OCI-M1 (cell line): ENCODE measurements around the gene ST6GAL1.
"Not testable (repeated sequence)": the region's sequence is repeated elsewhere in the genome, so short reads cannot be mapped to it uniquely, and the experiment has no call there.

Experiments
- DNase-seq: peaks from one replicate; lab custom pipeline; 2025; lab: John Stamatoyannopoulos, UW

The ST6GAL1 gene

DNA sequence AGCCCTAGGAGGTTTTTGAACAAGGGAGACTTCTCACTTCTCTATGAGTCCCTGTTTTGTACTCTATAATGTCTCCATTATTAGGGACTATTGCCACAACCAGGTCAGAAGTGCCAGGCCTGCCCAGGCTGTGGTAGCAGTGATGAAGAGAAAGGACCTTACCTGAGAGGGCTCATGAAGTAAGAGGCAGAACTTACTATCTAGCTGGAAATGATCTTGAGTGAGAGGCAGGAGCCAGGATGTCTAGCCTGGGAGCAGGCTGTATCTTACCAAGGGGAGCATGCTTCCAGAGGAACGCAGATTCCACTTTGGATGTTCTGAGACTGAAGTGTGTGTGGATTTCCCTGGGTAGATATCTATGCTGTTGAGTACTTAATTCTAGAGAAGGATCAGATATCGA is 115.7 kb downstream of the ST6GAL1 start:
- DNase-seq, result no peak

DNA sequence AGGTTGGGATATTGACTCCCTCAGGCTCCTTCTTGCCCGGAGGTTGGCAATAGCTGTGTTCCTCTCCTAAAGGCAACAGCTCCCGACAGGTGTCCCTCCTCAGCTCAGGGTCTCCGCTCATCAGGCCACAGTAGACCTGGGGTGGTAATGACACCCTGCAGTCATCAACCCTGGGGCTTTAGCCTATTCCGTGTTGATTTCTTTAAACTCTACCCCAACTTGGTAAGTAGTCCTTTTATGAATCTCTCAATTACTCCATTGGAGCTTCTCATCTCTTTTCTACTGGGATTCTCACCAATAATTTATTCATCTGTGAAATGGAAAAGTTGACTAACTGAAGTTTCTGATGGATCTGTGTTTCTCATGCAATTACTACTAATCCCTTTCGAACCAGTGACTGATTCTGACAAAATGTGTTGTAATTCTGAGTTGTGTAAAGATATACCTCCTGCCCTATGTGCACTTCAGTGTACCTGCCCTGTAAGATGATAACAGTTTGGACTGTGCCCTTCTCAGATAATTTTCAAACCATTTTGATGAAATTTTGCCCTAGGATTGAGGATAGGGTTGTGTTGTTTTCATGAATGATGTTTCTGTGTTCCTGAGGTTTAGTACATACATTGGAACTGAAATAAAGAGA is 119.3 kb downstream of the ST6GAL1 start:
- DNase-seq, result no peak

DNA sequence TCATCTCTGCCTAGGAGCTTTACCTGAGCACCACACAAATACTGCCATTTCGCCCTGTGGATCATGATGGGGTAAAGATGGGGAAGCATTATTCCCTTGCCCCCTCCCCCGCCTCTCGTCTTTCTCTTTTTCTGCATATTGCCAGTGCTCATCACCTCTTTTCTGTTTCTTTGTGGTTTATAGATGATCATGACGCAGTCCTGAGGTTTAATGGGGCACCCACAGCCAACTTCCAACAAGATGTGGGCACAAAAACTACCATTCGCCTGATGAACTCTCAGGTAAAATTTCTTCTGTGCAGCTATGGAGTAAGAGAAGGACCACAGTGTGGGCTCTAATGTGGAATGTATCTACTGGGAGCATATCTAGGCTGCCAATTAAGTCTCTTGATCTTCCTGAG is 120.7 kb downstream of the ST6GAL1 start:
- no peak for DNase-seq

DNA sequence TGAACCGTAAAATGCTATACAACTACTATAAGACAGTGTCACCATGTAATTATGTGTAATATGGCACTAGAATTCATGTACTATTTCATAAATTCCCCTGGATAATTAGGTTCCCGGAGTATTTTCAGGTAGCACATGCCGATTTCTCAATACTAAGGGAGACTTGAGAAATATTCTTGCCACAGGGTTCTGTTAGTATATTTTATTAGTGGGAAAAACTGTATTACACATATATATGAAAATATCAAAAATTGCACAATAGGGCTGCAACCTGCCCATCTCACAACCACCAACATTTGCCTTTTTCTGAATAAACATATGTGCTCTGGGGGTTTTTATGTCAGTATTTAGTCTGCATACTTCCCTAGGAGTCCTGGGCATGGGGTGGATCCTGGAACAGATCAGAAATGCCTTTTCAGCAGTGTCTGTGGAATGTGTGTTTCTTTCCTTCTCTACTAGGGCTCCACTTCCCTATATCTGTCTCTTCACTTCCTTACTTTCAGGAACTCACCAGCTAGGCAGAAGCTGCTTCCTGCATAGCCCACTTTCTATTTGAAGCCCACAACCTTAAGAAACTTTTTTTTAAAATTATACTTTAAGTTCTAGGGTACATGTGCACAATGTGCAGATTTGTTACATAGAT is 121.5 kb downstream of the ST6GAL1 start:
- DNase-seq, result no peak

DNA sequence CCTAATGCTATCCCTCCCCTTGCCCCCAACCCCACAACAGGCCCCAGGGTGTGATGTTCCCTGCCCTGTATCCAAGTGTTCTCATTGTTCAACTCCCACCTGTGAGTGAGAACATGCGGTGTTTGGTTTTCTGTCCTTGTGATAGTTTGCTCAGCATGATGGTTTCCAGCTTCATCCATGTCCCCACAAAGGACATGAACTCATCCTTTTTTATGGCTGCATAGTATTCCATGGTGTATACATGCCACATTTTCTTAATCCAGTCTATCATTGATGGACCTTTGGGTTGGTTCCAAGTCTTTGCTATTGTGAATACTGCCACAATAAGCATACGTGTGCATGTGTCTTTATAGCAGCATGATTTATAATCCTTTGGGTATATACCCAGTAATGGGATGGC is 122.1 kb downstream of the ST6GAL1 start:
- DNase-seq, result not testable (repeated sequence)

DNA sequence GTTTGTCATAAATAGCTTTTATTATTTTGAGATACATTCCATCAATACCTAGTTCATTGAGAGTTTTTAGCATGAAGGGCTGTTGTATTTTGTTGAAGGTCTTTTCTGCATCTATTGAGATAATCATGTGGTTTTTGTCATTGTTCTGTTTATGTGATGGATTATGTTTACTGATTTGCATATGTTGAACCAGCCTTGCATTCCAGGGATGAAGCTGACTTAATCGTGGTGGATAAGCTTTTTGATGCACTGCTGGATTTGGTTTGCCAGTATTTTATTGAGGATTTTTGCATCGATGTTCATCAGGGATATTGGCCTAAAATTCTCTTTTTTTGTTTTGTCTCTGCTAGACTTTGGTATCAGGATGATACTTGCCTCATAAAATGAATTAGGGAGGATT is 124.1 kb downstream of the ST6GAL1 start:
- not testable (repeated sequence) for DNase-seq

DNA sequence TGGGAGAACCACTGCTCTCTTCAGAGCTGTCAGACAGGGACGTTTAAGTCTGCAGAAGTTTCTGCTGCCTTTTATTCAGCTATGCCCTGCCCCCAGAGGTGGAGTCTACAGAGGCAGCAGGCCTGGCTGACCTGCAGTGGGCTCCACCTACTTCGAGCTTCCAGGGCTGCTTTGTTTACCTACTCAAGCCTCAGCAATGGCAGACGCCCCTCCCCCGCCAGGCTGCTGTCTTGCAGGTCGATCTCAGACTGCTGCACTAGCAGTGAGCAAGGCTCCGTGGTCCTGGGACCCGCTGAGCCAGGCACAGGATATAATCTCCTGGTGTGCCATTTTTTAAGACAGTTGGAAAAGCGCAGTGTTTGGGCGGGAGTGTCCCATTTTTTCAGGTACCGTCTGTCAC is 127.5 kb downstream of the ST6GAL1 start:
- DNase-seq, result not testable (repeated sequence)

DNA sequence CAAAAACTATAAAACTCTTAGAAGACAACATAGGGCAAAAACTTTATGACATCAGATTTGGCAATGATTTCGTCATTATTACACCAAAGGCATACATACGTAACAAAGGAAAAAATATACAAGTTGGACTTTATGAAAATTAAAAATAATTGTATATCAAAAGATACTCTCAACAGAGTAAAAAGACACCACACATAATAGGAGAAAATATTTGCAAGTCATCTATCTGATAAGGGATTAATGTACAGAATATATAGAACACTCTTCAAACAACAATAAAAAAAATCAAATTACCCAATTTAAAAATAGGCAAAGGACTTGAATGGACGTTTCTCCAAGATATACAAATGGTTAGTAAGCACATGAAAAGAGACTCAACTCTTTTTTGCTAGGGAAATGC is 131.4 kb downstream of the ST6GAL1 start:
- DNase-seq, result no peak

DNA sequence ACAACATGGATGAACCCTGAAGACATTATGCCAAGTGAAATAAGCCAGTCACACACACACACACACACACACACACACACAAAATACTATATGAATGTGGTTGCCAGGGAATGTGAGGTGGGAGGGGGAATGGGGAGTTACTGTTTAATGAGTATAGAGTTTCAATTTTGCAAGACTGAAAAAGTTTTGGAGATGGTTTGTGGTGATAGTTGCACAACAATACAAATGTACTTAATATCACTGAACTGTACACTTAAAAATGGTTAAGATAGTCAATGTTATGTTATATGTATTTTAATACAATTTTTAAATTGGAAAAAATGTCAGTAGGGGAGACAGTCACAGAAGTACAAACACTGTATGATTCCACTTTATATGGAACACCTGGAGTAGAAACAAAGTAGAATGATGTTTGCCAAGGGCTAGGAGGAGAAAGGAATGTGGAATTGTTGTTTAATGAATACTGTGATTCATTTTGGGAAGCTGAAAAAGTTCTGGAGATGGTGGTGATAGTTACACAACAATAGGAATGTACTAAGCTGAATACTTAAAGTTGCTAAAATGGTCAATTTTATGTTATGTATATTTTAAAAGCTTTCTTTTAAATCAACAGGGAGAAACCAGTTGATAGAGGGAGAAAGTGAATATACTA is 132.3 kb downstream of the ST6GAL1 start:
- no peak for DNase-seq

DNA sequence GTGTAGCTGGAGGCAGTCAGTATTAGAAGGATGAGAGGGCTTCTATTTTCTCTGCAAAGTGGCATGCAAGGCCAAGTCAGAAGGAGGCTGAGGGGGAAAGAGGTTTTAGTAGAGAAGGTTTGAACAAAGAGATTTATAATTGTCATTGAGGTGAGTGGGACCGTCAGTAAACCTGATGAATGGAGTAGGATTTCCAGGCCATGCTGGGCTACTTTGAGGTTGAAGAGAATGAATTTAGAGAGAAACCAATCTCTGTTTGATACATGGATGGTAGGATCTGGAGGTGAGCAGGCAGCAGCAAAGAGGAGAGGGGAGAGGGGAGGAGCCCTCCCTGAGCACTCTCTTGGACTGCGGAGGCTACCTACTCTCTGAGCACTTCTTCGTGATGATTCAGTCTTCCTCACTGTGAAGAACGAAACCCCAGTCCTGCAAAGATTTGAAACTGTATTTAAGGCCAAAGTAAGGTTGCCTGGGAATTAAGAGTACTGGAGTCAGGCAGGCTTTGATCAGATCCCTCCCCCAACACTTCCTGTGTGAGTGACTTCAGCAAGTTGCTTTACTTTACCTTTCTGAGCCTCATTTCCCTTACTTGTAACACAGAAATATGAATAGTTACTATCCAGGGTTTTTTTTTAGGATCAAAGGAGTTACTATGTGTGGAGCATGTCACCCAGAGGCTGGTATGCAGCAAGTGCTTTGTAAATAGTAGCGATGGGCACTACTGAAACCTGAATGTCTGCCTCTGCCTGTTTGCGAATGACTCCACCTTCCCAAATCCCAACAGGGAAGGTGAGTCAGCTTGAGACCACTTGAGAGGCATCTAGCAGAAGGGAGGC is 133.2 kb downstream of the ST6GAL1 start:
- DNase-seq, result no peak

DNA sequence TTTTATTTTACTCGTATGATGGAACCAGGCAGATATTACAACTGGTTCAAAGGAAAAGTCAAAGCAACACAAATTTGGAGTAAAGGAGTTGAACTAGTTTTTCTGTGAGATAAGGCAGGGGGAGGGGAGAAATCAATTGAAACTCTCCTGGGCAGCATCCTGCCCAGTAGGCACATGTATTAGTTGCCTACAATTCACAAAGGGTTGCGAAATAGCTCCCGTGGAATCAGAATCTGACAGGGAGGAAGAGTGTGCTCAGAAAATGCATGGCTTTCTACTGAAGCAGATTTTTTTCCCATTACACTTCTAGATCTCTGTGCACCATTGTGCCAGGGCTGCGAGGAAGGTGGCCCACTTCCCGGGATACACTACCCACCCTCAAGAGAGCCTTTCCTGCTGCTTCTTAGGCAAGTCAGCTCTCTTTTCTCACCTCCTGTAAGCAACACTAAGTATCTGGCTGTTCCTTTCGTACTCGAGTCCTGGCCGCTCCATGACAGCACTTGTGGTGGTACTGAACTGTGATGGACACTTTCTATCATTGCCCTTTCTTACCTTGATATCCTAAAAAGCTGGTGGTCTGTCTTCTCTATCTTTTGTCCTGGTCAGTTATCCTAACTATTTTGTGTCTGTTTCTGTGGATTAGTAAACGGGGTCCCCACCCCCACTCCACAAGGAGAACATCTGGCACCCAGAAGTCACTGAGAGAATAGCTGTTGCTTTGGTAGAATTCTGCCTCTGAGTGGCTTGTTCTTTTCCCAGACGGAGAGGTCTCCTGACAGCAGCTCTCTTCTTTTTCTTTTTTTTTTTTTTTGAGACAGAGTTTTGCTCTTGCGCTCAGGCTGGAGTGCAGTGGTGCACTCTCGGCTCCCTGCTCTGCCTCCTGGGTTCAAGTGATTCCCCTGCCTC is 134.1 kb downstream of the ST6GAL1 start:
- DNase-seq, result peak; percentile 17

DNA sequence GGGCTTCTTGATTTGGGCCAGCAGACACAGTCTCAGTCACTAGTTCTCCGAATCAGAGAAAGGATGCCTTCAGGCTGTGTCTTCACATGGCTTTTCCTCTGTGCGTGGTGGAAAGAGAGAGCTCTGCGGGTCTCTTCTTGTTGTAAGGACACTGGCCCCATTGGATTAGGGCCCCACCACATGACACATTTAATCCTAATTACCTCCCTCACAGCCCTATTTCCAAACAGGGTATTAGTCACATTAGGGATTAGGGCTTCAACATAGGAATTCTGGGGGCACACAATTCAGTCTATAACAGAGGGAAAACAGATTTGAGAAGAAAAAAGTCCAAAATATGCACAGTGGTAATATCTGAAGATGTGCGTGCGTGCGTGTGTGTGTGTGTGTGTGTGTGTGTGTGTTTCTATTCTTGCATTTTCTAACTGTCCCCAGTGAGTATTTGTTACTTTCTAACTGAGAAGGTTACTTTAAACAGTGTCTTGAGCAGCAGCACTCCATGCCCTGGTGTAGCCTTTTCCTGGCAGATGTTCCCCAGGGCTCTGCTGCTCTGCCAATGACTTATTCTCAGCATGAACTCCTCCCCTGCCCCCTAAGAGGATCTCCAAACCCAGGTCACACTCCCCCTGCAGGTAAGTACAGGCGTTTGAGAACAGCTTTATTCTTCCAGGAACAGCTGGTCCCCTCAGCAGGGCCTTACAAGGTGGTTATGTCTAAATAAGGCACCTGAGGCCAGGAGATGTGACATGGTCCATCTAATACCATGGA is 136.1 kb downstream of the ST6GAL1 start:
- DNase-seq, result peak; percentile 40

DNA sequence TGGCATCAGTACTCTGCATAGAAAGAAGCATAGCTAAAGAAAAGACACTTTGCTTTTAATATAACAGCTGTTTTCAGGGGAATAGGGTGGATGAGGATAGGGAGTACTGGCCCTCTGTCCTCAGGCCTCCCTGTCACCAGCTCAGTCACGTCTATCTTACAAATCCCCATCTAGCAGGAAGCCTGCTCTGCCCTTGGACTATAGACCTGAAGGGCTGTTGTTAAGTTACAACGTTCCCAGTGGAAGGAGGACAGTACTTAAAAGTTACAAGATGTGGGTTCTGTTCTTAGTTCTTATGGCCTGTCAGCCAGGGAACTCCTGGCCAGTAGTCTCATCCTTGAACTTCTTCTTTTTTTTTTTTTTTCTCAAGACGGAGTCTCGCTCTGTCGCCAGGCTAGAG is 138.5 kb downstream of the ST6GAL1 start:
- DNase-seq, result no peak

DNA sequence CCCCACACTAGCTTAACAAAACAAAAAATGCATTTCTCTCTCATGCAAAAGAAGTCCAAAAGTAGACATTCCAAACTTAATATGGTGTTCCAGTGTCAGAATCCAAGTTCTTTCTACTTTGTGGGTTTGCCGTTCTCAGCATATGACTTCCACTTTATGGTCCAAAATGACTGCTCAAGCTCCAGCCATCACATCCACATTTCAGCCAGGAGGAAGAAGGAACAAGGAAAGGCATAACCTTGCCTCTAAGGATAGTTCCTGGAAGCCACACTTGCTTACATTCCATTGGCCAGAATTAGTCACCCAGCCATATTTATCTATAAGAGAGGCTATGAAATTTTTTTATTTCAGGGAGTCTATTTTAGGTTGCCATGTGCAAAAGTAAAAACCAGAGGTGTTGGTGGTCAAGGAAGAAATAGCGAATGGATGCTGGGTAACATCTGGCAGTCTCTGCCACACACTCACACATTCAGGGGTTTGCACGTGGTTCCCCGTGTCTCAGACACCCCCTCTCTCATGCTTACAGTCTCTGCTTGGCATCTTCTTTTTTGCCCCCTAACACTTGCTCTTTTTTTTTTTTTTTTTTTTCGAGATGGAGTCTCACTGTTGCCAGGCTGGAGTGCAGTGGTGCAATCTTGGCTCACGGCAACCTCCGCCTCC is 139.7 kb downstream of the ST6GAL1 start:
- no peak for DNase-seq

DNA sequence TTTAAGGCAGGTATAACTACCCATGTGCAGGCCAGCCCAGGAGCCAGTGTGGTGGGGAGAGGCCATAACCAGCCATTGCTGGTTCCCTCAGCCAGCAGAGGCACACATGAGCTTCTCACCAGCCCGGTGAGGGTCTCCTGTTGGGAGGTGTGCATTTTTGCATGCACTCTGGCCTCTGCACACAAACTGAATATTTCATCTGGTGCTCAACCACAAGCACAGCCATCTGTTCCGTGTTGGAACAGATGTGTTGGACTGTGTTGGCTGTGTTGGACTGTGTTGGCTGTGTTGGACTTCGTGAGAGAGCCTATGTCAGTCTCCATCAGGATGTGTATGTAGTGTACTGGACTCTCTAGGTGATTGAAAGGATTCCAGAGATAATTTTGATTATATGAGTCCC is 141.8 kb downstream of the ST6GAL1 start:
- DNase-seq, result no peak

DNA sequence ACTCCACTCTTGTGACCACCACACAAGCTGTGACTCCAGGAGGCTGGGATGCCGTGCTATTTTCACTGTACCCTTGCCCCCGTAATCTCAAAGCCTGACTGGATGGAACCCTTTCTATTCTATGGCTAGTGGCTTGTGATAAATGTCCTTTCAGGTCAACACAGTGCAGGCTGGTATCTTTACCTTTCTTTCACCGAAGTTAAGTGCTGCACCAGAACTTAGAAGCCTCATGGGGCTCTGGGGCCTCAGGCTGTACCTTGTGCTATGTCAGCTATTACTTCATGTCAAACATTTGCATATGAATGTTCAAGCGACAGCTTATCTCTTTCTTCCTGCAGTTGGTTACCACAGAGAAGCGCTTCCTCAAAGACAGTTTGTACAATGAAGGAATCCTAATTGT is 142.2 kb downstream of the ST6GAL1 start:
- peak; percentile 70 for DNase-seq

DNA sequence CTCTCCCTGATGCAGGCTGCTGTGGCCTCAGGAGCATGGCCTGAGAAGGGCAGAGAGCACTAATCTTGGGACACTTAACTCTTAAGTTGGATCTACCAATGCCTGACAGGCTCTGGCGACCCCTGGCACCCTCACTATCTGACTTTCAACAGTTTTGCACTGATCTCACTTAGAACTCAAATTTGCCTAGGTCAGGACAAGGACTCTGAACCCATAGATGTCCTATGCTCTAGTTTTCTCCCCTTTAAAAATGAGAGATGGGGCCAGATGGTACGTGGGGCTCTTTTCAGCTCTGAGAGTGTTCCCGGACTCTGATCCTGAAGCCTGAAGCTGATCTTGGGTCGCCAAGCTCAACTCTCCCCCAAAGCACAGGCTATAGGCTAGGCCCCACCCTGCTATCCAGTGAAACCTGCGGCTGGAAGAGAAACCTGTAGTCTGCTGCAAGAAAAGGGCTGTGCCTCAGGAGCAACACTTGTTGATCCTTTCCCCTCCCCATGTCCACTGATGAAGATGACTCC is 143.3 kb downstream of the ST6GAL1 start:
- DNase-seq, result no peak

DNA sequence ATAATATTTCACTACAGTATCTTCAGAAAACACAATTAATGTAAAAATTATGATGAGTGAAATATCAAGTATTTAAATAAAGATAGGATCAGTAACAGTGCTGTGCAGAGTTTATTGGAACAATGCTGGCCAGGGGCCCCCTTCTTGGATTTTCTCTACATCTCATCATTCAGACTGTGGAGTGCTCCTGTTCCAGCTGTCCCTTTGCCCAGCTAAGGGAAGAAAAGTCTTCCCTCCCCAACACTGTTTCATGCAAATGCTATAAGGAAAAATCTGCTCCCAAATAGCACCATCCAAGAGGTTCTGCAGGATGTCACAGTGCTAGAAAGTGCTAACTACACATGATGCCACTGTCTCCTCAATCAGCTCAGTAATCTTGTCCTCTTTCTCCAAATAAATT is 144.5 kb downstream of the ST6GAL1 start:
- no peak for DNase-seq

DNA sequence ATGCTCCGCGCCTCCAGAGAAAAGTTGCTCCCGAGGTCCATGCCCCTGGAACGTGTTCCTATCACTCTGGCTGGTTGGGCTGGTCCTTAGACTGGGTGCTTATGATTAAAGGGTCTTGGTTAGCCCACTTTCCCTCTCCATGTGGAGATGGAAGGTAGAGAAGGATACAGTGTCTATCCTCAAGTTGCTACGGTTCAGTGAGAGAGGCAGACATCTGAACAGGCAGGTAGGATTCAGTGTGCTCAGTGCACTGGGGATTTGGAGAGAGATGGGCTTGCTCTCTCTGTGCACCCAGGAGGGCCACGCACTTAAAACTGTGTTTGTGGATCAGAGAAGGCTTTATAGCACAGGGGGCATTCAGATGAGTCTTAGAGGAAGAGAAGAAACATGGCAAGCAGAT is 146.0 kb downstream of the ST6GAL1 start:
- DNase-seq, result no peak

DNA sequence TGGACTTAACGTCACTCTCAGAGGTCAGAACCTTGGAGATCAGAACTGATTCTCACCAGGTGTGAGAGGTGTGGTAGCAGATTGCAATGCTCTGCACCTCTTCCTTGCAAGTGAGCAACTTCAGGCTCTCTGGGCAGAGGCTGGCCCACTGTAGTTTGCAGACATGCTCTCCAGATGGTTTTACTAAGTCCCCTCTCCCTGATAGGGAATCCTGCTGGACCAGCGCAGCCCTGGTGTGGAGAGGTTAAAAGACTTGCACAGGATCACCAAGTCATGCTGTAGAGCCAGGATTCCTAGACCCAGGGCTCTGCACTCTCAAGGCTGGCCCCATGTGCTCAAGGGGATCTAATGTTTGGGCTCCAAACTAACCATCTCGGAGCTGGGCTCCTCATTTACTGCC is 146.8 kb downstream of the ST6GAL1 start:
- DNase-seq, result no peak
